Nephron progenitor cell (in vitro differentiated cells): ENCODE data around the gene ACVR1B.

ENCODE experiments used
- DNase-seq: peaks from one replicate; pipeline ENCODE4 v3.0.0; 2021
- H3K27ac Mint-ChIP-seq: 2 replicates; pipeline ENCODE4 v1.8.0; 2021; ENCODE audit warnings: mild to moderate bottlenecking, moderate library complexity, mixed read lengths
- H3K27me3 Mint-ChIP-seq: 2 replicates; pipeline ENCODE4 v1.8.0; 2021; ENCODE audit warnings: mild to moderate bottlenecking, low read depth, mixed read lengths; ENCODE audit not compliant: poor library complexity
- H3K36me3 Mint-ChIP-seq: 2 replicates; pipeline ENCODE4 v1.8.0; 2021; ENCODE audit warnings: low read depth, mixed read lengths
- H3K4me1 Mint-ChIP-seq: 2 replicates; pipeline ENCODE4 v1.8.0; 2021; ENCODE audit warnings: mixed read lengths
- H3K4me3 Mint-ChIP-seq: 2 replicates; pipeline ENCODE4 v1.8.0; 2021; ENCODE audit warnings: mild to moderate bottlenecking, moderate library complexity, mixed read lengths
- H3K9me3 Mint-ChIP-seq: 2 replicates; pipeline ENCODE4 v1.8.0; 2021; ENCODE audit warnings: mild to moderate bottlenecking, moderate library complexity, mixed read lengths
- TF ChIP-seq, protein P1 (sequence below): fragments of 200-600 bp; sonication (generic); IDR thresholded peaks from 2 replicates; pipeline ENCODE4 v1.5.0; 2021; ENCODE audit warnings: antibody characterized with exemption

Gene ACVR1B

DNA sequence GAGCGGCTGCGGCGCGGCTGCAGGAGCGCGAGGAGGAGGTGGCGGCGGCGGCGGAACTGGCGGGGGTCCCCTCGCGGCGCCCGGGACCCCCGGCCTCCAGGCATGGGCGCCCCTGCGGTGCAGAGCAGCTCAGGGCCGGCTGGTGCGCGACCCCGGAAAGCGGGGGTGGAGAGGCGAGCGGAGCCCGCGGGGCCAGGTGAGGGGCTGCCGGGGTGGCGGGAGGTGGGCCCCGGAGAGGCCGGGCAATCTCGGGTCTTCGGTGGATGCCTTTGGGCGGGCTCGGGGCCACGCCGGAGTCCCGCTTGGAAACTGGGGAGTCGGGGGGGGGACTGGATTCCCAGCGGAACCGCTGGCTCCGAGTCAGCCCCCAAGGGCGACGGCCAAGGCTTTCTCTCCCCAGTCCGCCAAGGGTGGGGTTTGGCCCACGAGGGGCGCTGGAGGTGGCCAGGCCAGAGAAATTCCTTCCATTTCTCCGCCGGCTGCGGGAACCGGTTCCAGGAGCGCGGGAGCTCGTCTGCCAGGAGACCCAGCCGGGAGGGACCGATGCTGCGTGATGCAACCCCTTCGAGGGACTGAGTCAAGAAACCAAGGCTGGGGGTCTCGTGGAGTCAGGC, 85.9 kb downstream of the ACVR1B start:
- H3K9me3 Mint-ChIP-seq, result no peaks in the 10 kb centered on the region
- H3K36me3 Mint-ChIP-seq, result no peaks in the 10 kb centered on the region
- no peak overlapping the region for H3K27ac Mint-ChIP-seq
- H3K27me3 Mint-ChIP-seq, result peaks cover 36% of the 10 kb centered on the region
- peak; percentile 54 for DNase-seq
- H3K4me3 Mint-ChIP-seq, result peak overlapping the region; percentile 84
- H3K4me1 Mint-ChIP-seq, result peaks cover 47% of the 10 kb centered on the region
- TF ChIP-seq, protein P1, sequence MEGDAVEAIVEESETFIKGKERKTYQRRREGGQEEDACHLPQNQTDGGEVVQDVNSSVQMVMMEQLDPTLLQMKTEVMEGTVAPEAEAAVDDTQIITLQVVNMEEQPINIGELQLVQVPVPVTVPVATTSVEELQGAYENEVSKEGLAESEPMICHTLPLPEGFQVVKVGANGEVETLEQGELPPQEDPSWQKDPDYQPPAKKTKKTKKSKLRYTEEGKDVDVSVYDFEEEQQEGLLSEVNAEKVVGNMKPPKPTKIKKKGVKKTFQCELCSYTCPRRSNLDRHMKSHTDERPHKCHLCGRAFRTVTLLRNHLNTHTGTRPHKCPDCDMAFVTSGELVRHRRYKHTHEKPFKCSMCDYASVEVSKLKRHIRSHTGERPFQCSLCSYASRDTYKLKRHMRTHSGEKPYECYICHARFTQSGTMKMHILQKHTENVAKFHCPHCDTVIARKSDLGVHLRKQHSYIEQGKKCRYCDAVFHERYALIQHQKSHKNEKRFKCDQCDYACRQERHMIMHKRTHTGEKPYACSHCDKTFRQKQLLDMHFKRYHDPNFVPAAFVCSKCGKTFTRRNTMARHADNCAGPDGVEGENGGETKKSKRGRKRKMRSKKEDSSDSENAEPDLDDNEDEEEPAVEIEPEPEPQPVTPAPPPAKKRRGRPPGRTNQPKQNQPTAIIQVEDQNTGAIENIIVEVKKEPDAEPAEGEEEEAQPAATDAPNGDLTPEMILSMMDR, result no peak

DNA sequence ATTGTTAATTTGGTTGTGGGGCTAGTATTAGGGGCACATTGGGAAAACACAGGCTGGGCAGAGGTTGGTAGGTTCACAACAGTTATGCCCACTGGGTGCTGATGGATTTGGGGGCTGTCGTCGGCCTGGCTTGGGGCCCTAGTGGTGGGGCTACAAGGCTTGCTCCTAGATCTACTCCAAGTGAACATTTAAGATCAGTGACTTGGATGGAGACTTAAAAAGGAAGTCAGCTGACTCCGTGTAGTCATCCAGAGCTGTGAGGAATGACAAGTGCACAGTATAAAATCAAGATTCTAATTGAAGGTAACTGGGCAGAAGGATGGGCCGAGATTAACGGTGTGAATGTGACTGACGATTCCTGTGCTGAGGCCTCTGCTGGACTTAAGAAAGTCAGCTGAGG, 86.9 kb downstream of the ACVR1B start:
- no peak for DNase-seq
- peaks cover 37% of the 10 kb centered on the region for H3K4me1 Mint-ChIP-seq
- H3K27ac Mint-ChIP-seq, result no peak overlapping the region
- peaks cover 35% of the 10 kb centered on the region for H3K27me3 Mint-ChIP-seq
- TF ChIP-seq, protein P1, result no peak
- H3K9me3 Mint-ChIP-seq, result no peaks in the 10 kb centered on the region
- no peaks in the 10 kb centered on the region for H3K36me3 Mint-ChIP-seq
- H3K4me3 Mint-ChIP-seq, result peak overlapping the region; percentile 84

DNA sequence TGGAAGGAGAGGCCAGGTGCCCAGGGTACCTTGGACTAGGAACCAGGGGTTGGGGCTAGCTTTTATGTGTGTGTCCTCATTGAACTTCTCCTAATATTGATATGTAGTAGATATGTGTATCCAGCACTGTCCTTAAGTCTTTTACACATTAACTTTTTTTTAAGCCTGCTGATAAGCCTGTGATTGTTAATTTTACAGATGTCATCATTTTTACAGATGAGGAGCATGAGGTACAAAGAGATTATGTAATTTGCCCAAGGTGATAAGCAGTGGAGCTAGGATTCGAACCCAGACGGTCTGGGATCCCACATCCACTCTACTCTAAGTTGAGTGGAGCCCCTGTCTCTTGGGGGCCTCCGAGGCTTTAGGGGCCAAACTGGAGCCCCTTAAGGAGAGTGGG, 89.5 kb downstream of the ACVR1B start:
- Mint-ChIP-seq H3K27ac (no peak overlapping the region), H3K9me3 (no peaks in the 10 kb centered on the region), H3K27me3 (peaks cover 12% of the 10 kb centered on the region), H3K4me1 (peaks cover 28% of the 10 kb centered on the region), H3K4me3 (no peak overlapping the region), H3K36me3 (no peaks in the 10 kb centered on the region)
- TF ChIP-seq, protein P1, result no peak
- no peak for DNase-seq

DNA sequence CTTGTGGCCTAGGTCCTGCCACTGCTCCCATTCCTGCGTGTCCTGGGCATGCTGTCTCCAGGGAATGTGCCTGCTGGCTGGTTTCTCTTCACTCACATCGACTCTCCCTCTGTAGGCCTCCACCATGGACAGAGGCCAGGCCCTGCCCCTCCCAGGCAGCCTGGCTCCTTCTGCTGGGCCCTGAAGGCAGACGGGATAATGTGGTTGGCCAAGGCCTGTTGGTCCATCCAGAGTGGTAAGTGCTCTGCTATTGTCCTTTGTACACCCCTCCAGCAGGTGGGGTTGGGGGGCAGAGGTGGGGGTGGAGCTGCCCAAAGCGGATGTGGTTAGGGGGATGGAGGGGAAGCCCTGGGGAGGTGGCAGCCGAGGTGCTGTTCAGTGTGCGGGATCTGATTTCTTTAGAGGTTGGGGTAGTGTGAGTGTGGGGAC, 90.2 kb downstream of the ACVR1B start:
- Mint-ChIP-seq H3K4me3 (no peak overlapping the region), H3K4me1 (peaks cover 23% of the 10 kb centered on the region), H3K27me3 (peaks cover 9% of the 10 kb centered on the region), H3K36me3 (no peaks in the 10 kb centered on the region), H3K27ac (no peak overlapping the region), H3K9me3 (no peaks in the 10 kb centered on the region)
- DNase-seq, result no peak
- TF ChIP-seq, protein P1, result no peak

DNA sequence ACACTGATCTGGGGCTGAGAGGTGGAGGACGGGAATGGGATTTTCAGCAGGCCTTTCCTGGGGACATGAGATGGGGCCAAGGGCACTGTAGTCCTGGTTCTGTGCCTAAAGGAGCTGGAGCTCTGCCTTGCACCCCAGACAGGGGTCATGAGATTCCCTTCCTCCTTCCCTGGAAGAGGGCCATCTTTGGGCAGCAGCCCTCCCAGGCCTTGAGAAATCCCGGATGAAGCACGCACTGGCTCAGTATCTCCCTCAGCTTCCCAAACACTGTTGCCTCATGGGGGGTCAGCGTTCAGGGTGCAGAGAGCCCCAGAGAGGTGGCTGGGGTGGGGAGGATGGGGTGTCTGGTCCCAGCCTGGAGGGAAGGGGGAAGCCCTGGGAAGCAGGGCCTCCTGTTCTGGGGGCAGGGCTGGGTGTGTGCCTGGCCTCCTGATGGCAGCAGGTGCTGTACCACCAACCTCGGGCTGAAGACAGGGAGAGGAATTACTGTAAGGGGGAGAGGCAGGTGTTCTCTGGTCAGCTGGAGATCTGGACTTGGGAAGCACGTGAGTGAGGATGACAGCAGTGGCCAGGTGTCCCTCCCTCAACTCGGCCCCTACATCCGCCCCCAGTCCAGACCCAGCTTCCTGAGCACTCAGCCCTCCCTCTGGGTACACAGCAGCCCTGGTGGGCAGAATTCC, 91.3 kb downstream of the ACVR1B start:
- H3K9me3 Mint-ChIP-seq, result no peaks in the 10 kb centered on the region
- no peak overlapping the region for H3K4me3 Mint-ChIP-seq
- H3K27ac Mint-ChIP-seq, result peak overlapping the region; percentile 29
- TF ChIP-seq, protein P1, result no peak
- DNase-seq, result no peak
- peaks cover 9% of the 10 kb centered on the region for H3K27me3 Mint-ChIP-seq
- H3K36me3 Mint-ChIP-seq, result no peaks in the 10 kb centered on the region
- H3K4me1 Mint-ChIP-seq, result peaks cover 19% of the 10 kb centered on the region
